GM12878 (cell line): ENCODE data around the gene SLC12A9. TPM values are rescaled to one million over a fixed set of nuclear protein-coding genes. Genes with fewer than 3 reads are reported as not detected.

Experiments
- ATAC-seq: fragments of 200-7000 bp; cut with Tn5 transposase; 3 replicates; pipeline ENCODE4 v1.9.1; 2020; ENCODE audit warnings: mild to moderate bottlenecking, moderate library complexity
- BruUV-seq: library from RNA; stranded (reverse); fragments of 400-500 nt; replicated peaks from 2 replicates; lab custom pipeline; 2021; lab: Mats Ljungman, UMichigan
- CTCF ChIA-PET: fragments of 300-600 bp; sonication (Branson Sonifier 250); formaldehyde crosslinking; extraction: SDS; loops from one replicate; lab custom pipeline; 2021; ENCODE audit warnings: inconsistent platforms; lab: Yijun Ruan, JAX
- POLR2A ChIA-PET: fragments of 350-600 bp; formaldehyde crosslinking; extraction: SDS; loops from one replicate; lab custom pipeline; 2021; ENCODE audit warnings: inconsistent platforms; lab: Charles Lee
- RAD21 ChIA-PET: fragments of 300-600 bp; sonication (Branson Sonifier 250); formaldehyde crosslinking; loops from one replicate; lab custom pipeline; 2023; ENCODE audit warnings: antibody characterized with exemption; ENCODE audit not compliant: unreplicated experiment; lab: Charles Lee
- SMC1A ChIA-PET: fragments of 300-600 bp; sonication (Branson Sonifier 250); formaldehyde crosslinking; loops from one replicate; lab custom pipeline; 2023; ENCODE audit not compliant: unreplicated experiment, uncharacterized antibody; lab: Charles Lee
- DNase-seq: peaks from one replicate; pipeline ENCODE4 v3.0.0-alpha.2; 2011; ENCODE audit warnings: low read depth, low spot score
- FAIRE-seq: peaks from 3 replicates; lab custom pipeline; 2011; peaks lifted over from hg19 to GRCh38; lab: Jason Lieb, UNC
- H2AFZ ChIP-seq: 2 replicates; pipeline ENCODE4 v1.6.0; 2011; ENCODE audit warnings: low read depth, low read length, control low read depth; ENCODE audit not compliant: control insufficient read depth
- H3K27ac ChIP-seq: 2 replicates; pipeline ENCODE4 v1.5.1; 2011; ENCODE audit warnings: control low read depth; ENCODE audit not compliant: control insufficient read depth, insufficient read depth
- H3K27me3 ChIP-seq, 2 experiments: replicated peaks in 1 of 2; 2 replicates each; pipeline versions ENCODE4 v1.6.0 to v1.6.1; 2011; ENCODE audit warnings: low read length in 1 of 2; ENCODE audit not compliant: control insufficient read depth in 2 of 2, insufficient read depth in 2 of 2
- H3K36me3 ChIP-seq, 2 experiments: 2 replicates each; pipeline ENCODE4 v1.5.1; 2011; ENCODE audit warnings: low read length in 1 of 2; ENCODE audit not compliant: control insufficient read depth in 2 of 2, insufficient read depth in 2 of 2
- H3K4me1 ChIP-seq: 2 replicates; pipeline ENCODE4 v1.6.1; 2011; ENCODE audit warnings: mild to moderate bottlenecking, low read length, moderate library complexity, mixed read lengths; ENCODE audit not compliant: control insufficient read depth, insufficient read depth
- H3K4me2 ChIP-seq: 2 replicates; pipeline ENCODE4 v1.6.0; 2011; ENCODE audit warnings: control low read depth; ENCODE audit not compliant: control insufficient read depth, insufficient read depth
- H3K4me3 ChIP-seq: fragments of 200-600 bp; sonication (generic); 2 replicates; pipeline ENCODE4 v1.5.1; 2016
- H3K79me2 ChIP-seq: 2 replicates; pipeline ENCODE4 v1.6.0; 2011; ENCODE audit warnings: low read length; ENCODE audit not compliant: control insufficient read depth, insufficient read depth
- H3K9ac ChIP-seq: 2 replicates; pipeline ENCODE4 v1.8.0; 2011; ENCODE audit warnings: low read length, control low read depth, mixed read lengths; ENCODE audit not compliant: control insufficient read depth, insufficient read depth
- H3K9me3 ChIP-seq: replicated peaks from 3 replicates; pipeline ENCODE4 v1.5.1; 2011; ENCODE audit warnings: mild to moderate bottlenecking, low read length; ENCODE audit not compliant: control insufficient read depth, insufficient read depth
- H4K20me1 ChIP-seq: 2 replicates; pipeline ENCODE4 v1.6.0; 2011; ENCODE audit not compliant: control insufficient read depth, insufficient read depth
- CHD1 ChIP-seq: IDR thresholded peaks from 2 replicates; pipeline ENCODE4 v1.6.1; 2012; ENCODE audit warnings: low read depth, low read length, improper control_type of control experiment
- EGR1 ChIP-seq, 2 experiments: IDR thresholded peaks; 1 replicate in 1 of 2; 2 replicates in 1 of 2; pipeline ENCODE4 v1.6.1; 2011 to 2012; ENCODE audit warnings: low read depth in 2 of 2, low read length in 2 of 2, borderline replicate concordance in 1 of 2, mild to moderate bottlenecking in 1 of 2, moderate library complexity in 1 of 2
- RCOR1 ChIP-seq: conservative IDR thresholded peaks from 2 replicates; pipeline ENCODE4 v1.6.1; 2012; ENCODE audit warnings: low read depth, low read length, improper control_type of control experiment
- SMAD1 ChIP-seq: fragments of 450-650 bp; IDR thresholded peaks from 2 replicates; pipeline ENCODE4 v1.6.1; 2018; ENCODE audit warnings: mild to moderate bottlenecking, low read depth; ENCODE audit not compliant: partially characterized antibody
- SP1 ChIP-seq: IDR thresholded peaks from one replicate; pipeline ENCODE4 v1.6.1; 2011; ENCODE audit warnings: low read depth, low read length
- SREBF2 ChIP-seq: IDR thresholded peaks from 2 replicates; pipeline ENCODE4 v1.6.1; 2012; ENCODE audit warnings: mild to moderate bottlenecking, low read length
- TCF12 ChIP-seq: IDR thresholded peaks from 2 replicates; pipeline ENCODE4 v1.6.1; 2011; ENCODE audit warnings: low read depth, mild to moderate bottlenecking, low read length
- WGBS: methylation state at CpG from one replicate; pipeline ENCODE4 v1.1.6; 2016; ENCODE audit warnings: low lambda C conversion rate; ENCODE audit not compliant: insufficient replicate concordance, insufficient coverage; ENCODE audit errors: missing lambda C conversion rate; 5-methylcytosine and 5-hydroxymethylcytosine counted together
- in situ Hi-C: fragments of 300-500 bp; cut with MboI; formaldehyde crosslinking; loops from 9 replicates; pipeline ENCODE4 v1.14.3; 2018; ENCODE audit warnings: mixed read lengths
- intact Hi-C: fragments of 100-400 bp; cut with micrococcal nuclease; formaldehyde crosslinking; loops from one replicate; pipeline ENCODE4 v1.14.2; 2022; ENCODE audit not compliant: unreplicated experiment
- polyA plus RNA-seq, 11 experiments: library from polyadenylated mRNA; depleted of rRNA in 4 of 11; unstranded in 6 of 11; stranded (reverse) in 5 of 11; fragments of >200 nt; fragmentation: Nextera tagmentation in 4 of 11; fragmentation: Illumina TruSeq in 1 of 11; extraction: Ambion mirVana in 4 of 11; extraction: Trizol in 1 of 11; gene quantifications; 1 replicate in 1 of 11; 2 replicates in 10 of 11; pipeline versions ENCODE4 v1.2.1 to v1.2.3, GENCODE V29; 2011 to 2016; ENCODE audit warnings: inconsistent platforms in 2 of 11, missing spikeins in 2 of 11, low read depth in 1 of 11
- total RNA-seq, 4 experiments: library from RNA; depleted of rRNA in 3 of 4; stranded (reverse); fragments of >200 nt in 3 of 4; fragmentation: Illumina TruSeq in 1 of 4; extraction: Trizol in 1 of 4; gene quantifications; 2 replicates each; pipeline versions ENCODE4 v1.2.1 to v1.2.3, GENCODE V29; 2013 to 2021
- TF ChIP-seq, protein P1 (sequence below): fragments of 450-650 bp; IDR thresholded peaks from 2 replicates; pipeline ENCODE4 v1.6.1; 2017; ENCODE audit warnings: mild to moderate bottlenecking, moderate library complexity
- TF ChIP-seq, protein P2 (sequence below): IDR thresholded peaks from 2 replicates; pipeline ENCODE4 v1.6.1; 2012; ENCODE audit warnings: low read depth, low read length, improper control_type of control experiment
- TF ChIP-seq, protein P3 (sequence below): IDR thresholded peaks from 2 replicates; pipeline ENCODE4 v1.6.1; 2012; ENCODE audit warnings: improper control_type of control experiment, low read depth, low read length; ENCODE audit not compliant: insufficient replicate concordance
- TF ChIP-seq, protein P4 (sequence below): IDR thresholded peaks from 2 replicates; pipeline ENCODE4 v1.6.1; 2012; ENCODE audit warnings: low read length, inconsistent platforms

Gene SLC12A9
- total and polyA plus RNA-seq, 10 of the 15 experiments (the other 5 are each of a cell fraction or from before 2014, with no cell fraction given), result 0.24 to 18.5 (median 9.4) TPM

DNA sequence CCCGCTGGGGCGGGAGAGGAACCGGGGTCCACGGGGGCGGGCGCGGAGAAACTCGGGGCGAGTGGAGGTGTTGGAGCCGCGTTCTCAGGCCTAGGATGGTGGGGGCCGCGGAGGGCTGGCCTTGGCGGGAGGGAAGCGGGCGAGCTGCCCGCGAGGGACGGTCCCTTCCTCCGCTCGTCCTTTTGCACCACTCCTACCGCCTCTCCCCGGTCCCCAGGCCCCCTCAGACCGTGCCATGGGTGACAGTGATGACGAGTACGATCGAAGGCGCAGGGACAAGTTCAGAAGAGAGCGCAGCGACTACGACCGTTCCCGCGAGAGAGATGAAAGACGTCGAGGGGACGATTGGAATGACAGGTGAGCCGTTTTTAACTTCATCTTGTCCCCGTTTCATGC, 22.8 kb downstream of the SLC12A9 start (continued):
- TF ChIP-seq, protein P1, sequence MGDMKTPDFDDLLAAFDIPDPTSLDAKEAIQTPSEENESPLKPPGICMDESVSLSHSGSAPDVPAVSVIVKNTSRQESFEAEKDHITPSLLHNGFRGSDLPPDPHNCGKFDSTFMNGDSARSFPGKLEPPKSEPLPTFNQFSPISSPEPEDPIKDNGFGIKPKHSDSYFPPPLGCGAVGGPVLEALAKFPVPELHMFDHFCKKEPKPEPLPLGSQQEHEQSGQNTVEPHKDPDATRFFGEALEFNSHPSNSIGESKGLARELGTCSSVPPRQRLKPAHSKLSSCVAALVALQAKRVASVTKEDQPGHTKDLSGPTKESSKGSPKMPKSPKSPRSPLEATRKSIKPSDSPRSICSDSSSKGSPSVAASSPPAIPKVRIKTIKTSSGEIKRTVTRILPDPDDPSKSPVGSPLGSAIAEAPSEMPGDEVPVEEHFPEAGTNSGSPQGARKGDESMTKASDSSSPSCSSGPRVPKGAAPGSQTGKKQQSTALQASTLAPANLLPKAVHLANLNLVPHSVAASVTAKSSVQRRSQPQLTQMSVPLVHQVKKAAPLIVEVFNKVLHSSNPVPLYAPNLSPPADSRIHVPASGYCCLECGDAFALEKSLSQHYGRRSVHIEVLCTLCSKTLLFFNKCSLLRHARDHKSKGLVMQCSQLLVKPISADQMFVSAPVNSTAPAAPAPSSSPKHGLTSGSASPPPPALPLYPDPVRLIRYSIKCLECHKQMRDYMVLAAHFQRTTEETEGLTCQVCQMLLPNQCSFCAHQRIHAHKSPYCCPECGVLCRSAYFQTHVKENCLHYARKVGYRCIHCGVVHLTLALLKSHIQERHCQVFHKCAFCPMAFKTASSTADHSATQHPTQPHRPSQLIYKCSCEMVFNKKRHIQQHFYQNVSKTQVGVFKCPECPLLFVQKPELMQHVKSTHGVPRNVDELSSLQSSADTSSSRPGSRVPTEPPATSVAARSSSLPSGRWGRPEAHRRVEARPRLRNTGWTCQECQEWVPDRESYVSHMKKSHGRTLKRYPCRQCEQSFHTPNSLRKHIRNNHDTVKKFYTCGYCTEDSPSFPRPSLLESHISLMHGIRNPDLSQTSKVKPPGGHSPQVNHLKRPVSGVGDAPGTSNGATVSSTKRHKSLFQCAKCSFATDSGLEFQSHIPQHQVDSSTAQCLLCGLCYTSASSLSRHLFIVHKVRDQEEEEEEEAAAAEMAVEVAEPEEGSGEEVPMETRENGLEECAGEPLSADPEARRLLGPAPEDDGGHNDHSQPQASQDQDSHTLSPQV, result no peak
- TF ChIP-seq SP1 (no peak), SREBF2 (no peak), EGR1 (IDR thresholded peaks at IDR 0.05; ENCODE audit: borderline replicate concordance in 1 of 2, low read depth in 2 of 2, low read length in 2 of 2) (peak in 1 of 2 experiments; percentile 35; a peak in 1 of 3 replicates), RCOR1 (no peak), SMAD1 (no peak)
- TF ChIP-seq, protein P2, sequence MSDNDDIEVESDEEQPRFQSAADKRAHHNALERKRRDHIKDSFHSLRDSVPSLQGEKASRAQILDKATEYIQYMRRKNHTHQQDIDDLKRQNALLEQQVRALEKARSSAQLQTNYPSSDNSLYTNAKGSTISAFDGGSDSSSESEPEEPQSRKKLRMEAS, result no peak
- TF ChIP-seq, all 136 proteins: peak for 5

DNA sequence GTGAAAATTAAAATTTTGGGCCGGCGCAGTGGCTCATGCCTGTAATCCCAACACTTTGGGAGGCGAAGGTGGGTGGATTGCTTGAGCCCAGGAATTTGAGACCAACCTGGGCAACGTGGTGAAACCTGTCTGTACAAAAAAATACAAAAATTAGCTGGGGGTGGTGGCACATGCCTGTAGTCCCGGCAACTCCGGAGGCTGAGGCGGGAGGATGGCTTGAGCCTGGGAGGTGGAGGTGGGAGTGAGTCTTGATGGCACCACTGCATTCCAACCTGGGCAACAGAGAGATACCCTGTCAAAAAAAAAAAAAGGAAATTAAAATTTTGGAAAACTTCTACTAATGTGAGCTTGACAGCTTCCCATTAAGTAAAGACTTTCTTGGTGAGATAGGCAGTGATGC, 25.5 kb downstream of the SLC12A9 start:
- ATAC-seq (no peak), FAIRE-seq (no peak), DNase-seq (no peak)
- ChIA-PET POLR2A (interaction anchor here (7.0 kb wide), 1 partner anchor 11 kb away, joined by 131 read pairs; the partner anchor contains the start of gene UFSP1), CTCF (interaction anchor here (0.6 to 1.7 kb wide), 6 partner anchors 9 to 199 kb away, joined by 3 to 7 read pairs (median 4); partner anchors contain the start of genes SLC12A9 and UFSP1), SMC1A (interaction anchor here (4.1 kb wide), 1 partner anchor 10 kb away, joined by 33 read pairs; the partner anchor contains the start of gene UFSP1), RAD21 (no interaction called here)
- no TSS peak for BruUV-seq
- peak overlapping the region; percentile 26 for H3K9ac ChIP-seq
- H3K4me3 ChIP-seq, result no peak overlapping the region
- H3K36me3 ChIP-seq, result peaks cover 13 to 31% of the 10 kb centered on the region in 2 experiments; a peak in 3 of 4 replicates
- peak overlapping the region; percentile 65 for H3K4me2 ChIP-seq
- no peak overlapping the region for H3K27ac ChIP-seq
- no peaks in the 10 kb centered on the region; the same call in 2 of the 3 replicates for H3K9me3 ChIP-seq
- H3K4me1 ChIP-seq, result peaks cover 6% of the 10 kb centered on the region; the same call in 1 of the 2 replicates
- H4K20me1 ChIP-seq, result peaks cover 3% of the 10 kb centered on the region; the same call in 1 of the 2 replicates
- WGBS, result 69% methylated on average over 7 of the region's 7 CpGs
- H3K27me3 ChIP-seq, result no peaks in the 10 kb centered on the region
- H2AFZ ChIP-seq, result no peak overlapping the region
- intact Hi-C loops, result no loop called here
- peaks cover 71% of the 10 kb centered on the region for H3K79me2 ChIP-seq
- in situ Hi-C loops, result no loop called here
- TF ChIP-seq, protein P3, sequence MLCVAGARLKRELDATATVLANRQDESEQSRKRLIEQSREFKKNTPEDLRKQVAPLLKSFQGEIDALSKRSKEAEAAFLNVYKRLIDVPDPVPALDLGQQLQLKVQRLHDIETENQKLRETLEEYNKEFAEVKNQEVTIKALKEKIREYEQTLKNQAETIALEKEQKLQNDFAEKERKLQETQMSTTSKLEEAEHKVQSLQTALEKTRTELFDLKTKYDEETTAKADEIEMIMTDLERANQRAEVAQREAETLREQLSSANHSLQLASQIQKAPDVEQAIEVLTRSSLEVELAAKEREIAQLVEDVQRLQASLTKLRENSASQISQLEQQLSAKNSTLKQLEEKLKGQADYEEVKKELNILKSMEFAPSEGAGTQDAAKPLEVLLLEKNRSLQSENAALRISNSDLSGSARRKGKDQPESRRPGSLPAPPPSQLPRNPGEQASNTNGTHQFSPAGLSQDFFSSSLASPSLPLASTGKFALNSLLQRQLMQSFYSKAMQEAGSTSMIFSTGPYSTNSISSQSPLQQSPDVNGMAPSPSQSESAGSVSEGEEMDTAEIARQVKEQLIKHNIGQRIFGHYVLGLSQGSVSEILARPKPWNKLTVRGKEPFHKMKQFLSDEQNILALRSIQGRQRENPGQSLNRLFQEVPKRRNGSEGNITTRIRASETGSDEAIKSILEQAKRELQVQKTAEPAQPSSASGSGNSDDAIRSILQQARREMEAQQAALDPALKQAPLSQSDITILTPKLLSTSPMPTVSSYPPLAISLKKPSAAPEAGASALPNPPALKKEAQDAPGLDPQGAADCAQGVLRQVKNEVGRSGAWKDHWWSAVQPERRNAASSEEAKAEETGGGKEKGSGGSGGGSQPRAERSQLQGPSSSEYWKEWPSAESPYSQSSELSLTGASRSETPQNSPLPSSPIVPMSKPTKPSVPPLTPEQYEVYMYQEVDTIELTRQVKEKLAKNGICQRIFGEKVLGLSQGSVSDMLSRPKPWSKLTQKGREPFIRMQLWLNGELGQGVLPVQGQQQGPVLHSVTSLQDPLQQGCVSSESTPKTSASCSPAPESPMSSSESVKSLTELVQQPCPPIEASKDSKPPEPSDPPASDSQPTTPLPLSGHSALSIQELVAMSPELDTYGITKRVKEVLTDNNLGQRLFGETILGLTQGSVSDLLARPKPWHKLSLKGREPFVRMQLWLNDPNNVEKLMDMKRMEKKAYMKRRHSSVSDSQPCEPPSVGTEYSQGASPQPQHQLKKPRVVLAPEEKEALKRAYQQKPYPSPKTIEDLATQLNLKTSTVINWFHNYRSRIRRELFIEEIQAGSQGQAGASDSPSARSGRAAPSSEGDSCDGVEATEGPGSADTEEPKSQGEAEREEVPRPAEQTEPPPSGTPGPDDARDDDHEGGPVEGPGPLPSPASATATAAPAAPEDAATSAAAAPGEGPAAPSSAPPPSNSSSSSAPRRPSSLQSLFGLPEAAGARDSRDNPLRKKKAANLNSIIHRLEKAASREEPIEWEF, result no peak
- TF ChIP-seq, protein P4, sequence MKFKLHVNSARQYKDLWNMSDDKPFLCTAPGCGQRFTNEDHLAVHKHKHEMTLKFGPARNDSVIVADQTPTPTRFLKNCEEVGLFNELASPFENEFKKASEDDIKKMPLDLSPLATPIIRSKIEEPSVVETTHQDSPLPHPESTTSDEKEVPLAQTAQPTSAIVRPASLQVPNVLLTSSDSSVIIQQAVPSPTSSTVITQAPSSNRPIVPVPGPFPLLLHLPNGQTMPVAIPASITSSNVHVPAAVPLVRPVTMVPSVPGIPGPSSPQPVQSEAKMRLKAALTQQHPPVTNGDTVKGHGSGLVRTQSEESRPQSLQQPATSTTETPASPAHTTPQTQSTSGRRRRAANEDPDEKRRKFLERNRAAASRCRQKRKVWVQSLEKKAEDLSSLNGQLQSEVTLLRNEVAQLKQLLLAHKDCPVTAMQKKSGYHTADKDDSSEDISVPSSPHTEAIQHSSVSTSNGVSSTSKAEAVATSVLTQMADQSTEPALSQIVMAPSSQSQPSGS, result no peak
- TF ChIP-seq TCF12 (no peak), CHD1 (no peak)
